HepG2 (cell line): Measurements from ENCODE around the gene SCAMP3. TPM values are rescaled to one million over a fixed set of nuclear protein-coding genes. Genes with fewer than 3 reads are reported as not detected.

Source experiments
- HDAC1 ChIP-seq: sonication (generic); formaldehyde crosslinking; IDR thresholded peaks from 2 replicates; pipeline ENCODE4 v1.5.1; 2020; ENCODE audit warnings: mild to moderate bottlenecking, missing genetic modification reagents
- HMGA1 ChIP-seq: sonication (generic); formaldehyde crosslinking; conservative IDR thresholded peaks from 2 replicates; pipeline ENCODE4 v1.4.0; 2020; ENCODE audit warnings: missing genetic modification reagents
- MXI1 ChIP-seq: IDR thresholded peaks from 3 replicates; pipeline ENCODE4 v1.6.1; 2012; ENCODE audit warnings: low read depth, low read length, inconsistent platforms, borderline replicate concordance
- NCOR1 ChIP-seq: fragments of 200-600 bp; sonication (generic); IDR thresholded peaks from 2 replicates; pipeline ENCODE4 v1.7.0; 2017; ENCODE audit warnings: antibody characterized with exemption, low read length, borderline replicate concordance
- NFKB2 ChIP-seq: sonication (generic); formaldehyde crosslinking; IDR thresholded peaks from 2 replicates; pipeline ENCODE4 v1.4.0; 2020; ENCODE audit warnings: missing genetic modification reagents, borderline replicate concordance
- NRL ChIP-seq: sonication (generic); formaldehyde crosslinking; IDR thresholded peaks from 2 replicates; pipeline ENCODE4 v1.5.0; 2020; ENCODE audit warnings: missing genetic modification reagents, mild to moderate bottlenecking, moderate library complexity, borderline replicate concordance
- SRY ChIP-seq: sonication (generic); formaldehyde crosslinking; IDR thresholded peaks from 2 replicates; pipeline ENCODE4 v1.8.0; 2022; ENCODE audit warnings: mild to moderate bottlenecking, missing genetic modification reagents
- ZBTB38 ChIP-seq: sonication (generic); formaldehyde crosslinking; IDR thresholded peaks from 2 replicates; pipeline ENCODE4 v1.5.1; 2020; ENCODE audit warnings: mild to moderate bottlenecking, missing genetic modification reagents
- ZKSCAN5 ChIP-seq: sonication (generic); formaldehyde crosslinking; IDR thresholded peaks from 2 replicates; pipeline ENCODE4 v1.5.1; 2020; ENCODE audit warnings: mild to moderate bottlenecking, missing genetic modification reagents
- ZNF687 ChIP-seq: sonication (generic); formaldehyde crosslinking; IDR thresholded peaks from 2 replicates; pipeline ENCODE4 v1.5.1; 2020; ENCODE audit warnings: mild to moderate bottlenecking, missing genetic modification reagents, moderate library complexity
- polyA plus RNA-seq, 8 experiments: library from polyadenylated mRNA; depleted of rRNA in 3 of 8; stranded (reverse) in 7 of 8; unstranded in 1 of 8; fragments of >200 nt; fragmentation: Illumina TruSeq in 4 of 8; extraction: Trizol in 4 of 8; gene quantifications; 2 replicates each; pipeline versions ENCODE4 v1.2.1 to v1.2.3, GENCODE V29; 2011 to 2016; ENCODE audit warnings: low read depth in 4 of 8, missing spikeins in 1 of 8, mixed read lengths in 1 of 8; ENCODE audit not compliant: insufficient read depth in 1 of 8
- total RNA-seq, 5 experiments: library from RNA; depleted of rRNA; stranded (reverse); fragments of >200 nt; fragmentation: Illumina TruSeq; extraction: Trizol; gene quantifications; 2 replicates each; pipeline ENCODE4 v1.2.3, GENCODE V29; 2016; ENCODE audit warnings: low read depth in 1 of 5
- TF ChIP-seq, protein P1 (sequence below): sonication (generic); formaldehyde crosslinking; IDR thresholded peaks from one replicate; pipeline ENCODE4 v1.5.1; 2020; ENCODE audit warnings: mild to moderate bottlenecking, missing genetic modification reagents; ENCODE audit errors: not compliant biosample characterization
- TF ChIP-seq, protein P2 (sequence below), 2 experiments: IDR thresholded peaks; 2 replicates each; pipeline ENCODE4 v1.6.1; 2011 to 2012; ENCODE audit warnings: low read length in 2 of 2, borderline replicate concordance in 1 of 2, low read depth in 1 of 2, mild to moderate bottlenecking in 1 of 2, moderate library complexity in 1 of 2

The SCAMP3 gene
- total and polyA plus RNA-seq, 2 of the 13 experiments (the other 11 are each of a cell fraction or from before 2014, with no cell fraction given): 46.8 to 83.3 TPM

- TF ChIP-seq, protein P1, sequence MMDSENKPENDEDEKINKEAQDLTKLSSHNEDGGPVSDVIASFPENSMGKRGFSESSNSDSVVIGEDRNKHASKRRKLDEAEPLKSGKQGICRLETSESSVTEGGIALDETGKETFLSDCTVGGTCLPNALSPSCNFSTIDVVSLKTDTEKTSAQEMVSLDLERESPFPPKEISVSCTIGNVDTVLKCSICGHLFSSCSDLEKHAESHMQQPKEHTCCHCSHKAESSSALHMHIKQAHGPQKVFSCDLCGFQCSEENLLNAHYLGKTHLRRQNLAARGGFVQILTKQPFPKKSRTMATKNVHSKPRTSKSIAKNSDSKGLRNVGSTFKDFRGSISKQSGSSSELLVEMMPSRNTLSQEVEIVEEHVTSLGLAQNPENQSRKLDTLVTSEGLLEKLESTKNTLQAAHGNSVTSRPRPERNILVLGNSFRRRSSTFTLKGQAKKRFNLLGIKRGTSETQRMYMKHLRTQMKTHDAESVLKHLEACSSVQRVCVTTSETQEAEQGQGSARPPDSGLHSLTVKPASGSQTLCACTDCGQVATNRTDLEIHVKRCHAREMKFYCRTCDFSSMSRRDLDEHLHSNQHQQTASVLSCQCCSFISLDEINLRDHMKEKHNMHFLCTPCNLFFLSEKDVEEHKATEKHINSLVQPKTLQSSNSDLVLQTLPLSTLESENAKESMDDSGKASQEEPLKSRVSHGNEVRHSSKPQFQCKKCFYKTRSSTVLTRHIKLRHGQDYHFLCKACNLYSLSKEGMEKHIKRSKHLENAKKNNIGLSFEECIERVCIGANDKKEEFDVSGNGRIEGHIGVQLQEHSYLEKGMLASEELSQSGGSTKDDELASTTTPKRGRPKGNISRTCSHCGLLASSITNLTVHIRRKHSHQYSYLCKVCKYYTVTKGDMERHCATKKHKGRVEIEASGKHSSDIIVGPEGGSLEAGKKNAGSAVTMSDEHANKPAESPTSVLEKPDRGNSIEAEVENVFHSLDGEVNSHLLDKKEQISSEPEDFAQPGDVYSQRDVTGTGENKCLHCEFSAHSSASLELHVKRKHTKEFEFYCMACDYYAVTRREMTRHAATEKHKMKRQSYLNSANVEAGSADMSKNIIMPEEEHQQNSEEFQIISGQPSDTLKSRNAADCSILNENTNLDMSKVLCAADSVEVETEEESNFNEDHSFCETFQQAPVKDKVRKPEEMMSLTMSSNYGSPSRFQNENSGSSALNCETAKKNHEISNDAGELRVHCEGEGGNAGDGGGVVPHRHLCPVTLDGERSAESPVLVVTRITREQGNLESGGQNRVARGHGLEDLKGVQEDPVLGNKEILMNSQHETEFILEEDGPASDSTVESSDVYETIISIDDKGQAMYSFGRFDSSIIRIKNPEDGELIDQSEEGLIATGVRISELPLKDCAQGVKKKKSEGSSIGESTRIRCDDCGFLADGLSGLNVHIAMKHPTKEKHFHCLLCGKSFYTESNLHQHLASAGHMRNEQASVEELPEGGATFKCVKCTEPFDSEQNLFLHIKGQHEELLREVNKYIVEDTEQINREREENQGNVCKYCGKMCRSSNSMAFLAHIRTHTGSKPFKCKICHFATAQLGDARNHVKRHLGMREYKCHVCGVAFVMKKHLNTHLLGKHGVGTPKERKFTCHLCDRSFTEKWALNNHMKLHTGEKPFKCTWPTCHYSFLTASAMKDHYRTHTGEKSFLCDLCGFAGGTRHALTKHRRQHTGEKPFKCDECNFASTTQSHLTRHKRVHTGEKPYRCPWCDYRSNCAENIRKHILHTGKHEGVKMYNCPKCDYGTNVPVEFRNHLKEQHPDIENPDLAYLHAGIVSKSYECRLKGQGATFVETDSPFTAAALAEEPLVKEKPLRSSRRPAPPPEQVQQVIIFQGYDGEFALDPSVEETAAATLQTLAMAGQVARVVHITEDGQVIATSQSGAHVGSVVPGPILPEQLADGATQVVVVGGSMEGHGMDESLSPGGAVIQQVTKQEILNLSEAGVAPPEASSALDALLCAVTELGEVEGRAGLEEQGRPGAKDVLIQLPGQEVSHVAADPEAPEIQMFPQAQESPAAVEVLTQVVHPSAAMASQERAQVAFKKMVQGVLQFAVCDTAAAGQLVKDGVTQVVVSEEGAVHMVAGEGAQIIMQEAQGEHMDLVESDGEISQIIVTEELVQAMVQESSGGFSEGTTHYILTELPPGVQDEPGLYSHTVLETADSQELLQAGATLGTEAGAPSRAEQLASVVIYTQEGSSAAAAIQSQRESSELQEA (CRISPR knock-in tag): no peak
- TF ChIP-seq NRL (CRISPR knock-in tag) (no peak), HDAC1 (peak; percentile 64), HMGA1 (CRISPR knock-in tag) (no peak), MXI1 (0 out of 3 replicates have a peak, but pooled peaks have one; percentile 23), NFKB2 (CRISPR knock-in tag) (no peak), SRY (CRISPR knock-in tag) (no peak), NCOR1 (no peak), ZKSCAN5 (CRISPR knock-in tag) (no peak), ZBTB38 (peak; percentile 48; the same call in 1 of the 2 replicates), ZNF687 (CRISPR knock-in tag) (peak; percentile 88)
- TF ChIP-seq, protein P2, sequence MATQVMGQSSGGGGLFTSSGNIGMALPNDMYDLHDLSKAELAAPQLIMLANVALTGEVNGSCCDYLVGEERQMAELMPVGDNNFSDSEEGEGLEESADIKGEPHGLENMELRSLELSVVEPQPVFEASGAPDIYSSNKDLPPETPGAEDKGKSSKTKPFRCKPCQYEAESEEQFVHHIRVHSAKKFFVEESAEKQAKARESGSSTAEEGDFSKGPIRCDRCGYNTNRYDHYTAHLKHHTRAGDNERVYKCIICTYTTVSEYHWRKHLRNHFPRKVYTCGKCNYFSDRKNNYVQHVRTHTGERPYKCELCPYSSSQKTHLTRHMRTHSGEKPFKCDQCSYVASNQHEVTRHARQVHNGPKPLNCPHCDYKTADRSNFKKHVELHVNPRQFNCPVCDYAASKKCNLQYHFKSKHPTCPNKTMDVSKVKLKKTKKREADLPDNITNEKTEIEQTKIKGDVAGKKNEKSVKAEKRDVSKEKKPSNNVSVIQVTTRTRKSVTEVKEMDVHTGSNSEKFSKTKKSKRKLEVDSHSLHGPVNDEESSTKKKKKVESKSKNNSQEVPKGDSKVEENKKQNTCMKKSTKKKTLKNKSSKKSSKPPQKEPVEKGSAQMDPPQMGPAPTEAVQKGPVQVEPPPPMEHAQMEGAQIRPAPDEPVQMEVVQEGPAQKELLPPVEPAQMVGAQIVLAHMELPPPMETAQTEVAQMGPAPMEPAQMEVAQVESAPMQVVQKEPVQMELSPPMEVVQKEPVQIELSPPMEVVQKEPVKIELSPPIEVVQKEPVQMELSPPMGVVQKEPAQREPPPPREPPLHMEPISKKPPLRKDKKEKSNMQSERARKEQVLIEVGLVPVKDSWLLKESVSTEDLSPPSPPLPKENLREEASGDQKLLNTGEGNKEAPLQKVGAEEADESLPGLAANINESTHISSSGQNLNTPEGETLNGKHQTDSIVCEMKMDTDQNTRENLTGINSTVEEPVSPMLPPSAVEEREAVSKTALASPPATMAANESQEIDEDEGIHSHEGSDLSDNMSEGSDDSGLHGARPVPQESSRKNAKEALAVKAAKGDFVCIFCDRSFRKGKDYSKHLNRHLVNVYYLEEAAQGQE (IDR thresholded peaks at IDR 0.05; ENCODE audit: borderline replicate concordance in 1 of 2, low read depth in 1 of 2, low read length in 2 of 2): no peak
Measured at GRCh38 chr1:155305881-155306391, 43.8 kb upstream of the SCAMP3 start (continued).
